HG03139 (cell line): ENCODE data around the gene CWF19L1.
A peak's percentile ranks its signal among the peaks of the same experiment; 100 is the strongest.

Experiments
- ATAC-seq: cut with Tn5 transposase; IDR thresholded peaks from one replicate; pipeline ENCODE4 v1.9.1; 2021; ENCODE audit not compliant: unreplicated experiment

The CWF19L1 gene

DNA sequence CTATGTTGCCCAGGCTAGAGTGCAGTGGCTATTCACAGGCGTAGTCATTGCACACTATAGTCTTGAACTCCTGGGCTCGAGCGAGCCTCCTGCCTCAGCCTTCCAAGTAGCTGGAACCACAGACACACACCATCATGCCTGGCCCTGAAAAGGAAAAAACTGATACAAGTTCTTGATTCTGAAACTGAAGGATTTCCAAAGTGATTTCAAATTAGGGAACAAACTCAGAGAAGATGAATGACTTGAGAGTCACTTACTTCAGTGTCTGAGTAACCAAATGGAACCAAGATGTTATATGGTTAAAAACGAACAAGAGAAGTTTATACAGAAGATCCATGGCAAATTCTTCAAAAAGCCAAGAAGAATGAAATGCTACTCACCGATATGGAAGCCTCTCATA, 14.4 kb downstream of the CWF19L1 start:
- ATAC-seq = no peak

DNA sequence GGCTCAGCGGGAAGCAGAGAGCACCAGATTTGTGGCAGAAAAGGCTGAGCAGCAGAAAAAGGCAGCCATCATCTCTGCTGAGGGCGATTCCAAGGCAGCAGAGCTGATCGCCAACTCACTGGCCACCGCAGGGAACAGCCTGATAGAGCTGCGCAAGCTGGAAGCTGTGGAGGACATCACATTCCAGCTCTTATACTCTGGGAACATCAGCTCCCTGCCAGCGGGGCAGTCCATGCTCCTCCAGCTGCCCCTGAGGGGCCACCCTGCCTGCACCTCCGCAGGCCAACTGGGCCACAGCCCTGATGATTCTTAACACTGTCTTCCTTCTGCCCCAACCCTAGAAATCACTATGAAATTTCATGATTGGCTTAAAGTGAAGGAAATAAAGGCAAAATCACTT, 18.6 kb downstream of the CWF19L1 start:
- ATAC-seq = no peak

DNA sequence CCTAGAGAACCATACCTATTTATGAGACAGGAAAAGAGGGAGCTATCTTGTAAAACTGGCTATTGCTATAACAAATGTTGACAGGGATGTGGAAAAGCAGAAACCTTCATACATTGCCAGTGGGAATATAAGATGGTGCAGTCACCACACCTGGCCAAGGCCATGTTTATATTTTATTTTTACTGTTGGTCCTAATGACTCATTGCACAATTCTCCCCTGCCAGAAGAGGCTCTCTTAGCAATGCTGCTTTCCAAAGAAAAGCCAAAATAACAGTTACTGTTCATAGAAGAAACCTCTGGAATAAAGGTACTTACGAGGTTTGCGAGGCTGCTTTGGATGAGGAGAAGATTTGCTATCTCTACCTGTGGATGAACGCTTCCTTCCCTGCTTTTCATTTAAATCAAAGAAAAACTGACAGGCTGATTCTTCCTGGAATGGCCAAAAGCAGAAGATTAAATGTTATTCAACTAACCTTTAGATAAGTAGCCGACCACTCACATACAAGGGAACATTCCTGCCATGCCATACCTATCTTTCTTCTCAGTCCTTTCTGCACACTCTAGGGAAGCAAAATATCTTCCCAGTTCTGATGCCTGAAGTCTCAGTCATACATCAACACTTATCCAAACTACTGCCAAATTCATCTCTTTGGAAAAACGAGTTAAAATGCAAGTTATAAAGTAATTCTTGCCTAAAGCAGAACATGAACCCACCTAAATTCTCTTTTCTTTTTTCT, 21.8 kb downstream of the CWF19L1 start:
- no peak for ATAC-seq

DNA sequence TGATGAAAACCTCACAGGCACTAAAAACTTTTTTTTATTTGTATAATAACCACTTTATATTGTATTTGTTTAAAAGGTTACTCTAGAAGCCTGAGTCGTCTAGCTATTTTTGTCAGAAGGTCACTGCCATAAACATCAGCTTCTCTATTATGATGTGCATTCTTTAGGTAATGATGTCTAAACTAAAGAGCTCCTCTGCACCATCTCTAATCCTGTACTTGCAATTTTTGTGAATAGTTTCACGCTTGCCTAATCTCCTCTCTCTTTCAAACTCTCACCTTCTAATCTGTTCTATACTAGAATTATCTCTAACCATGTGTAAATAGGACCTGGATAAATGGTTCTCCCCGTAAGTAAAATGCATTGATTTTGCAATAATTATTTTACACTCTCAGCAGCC, 27.6 kb downstream of the CWF19L1 start:
- ATAC-seq = no peak

DNA sequence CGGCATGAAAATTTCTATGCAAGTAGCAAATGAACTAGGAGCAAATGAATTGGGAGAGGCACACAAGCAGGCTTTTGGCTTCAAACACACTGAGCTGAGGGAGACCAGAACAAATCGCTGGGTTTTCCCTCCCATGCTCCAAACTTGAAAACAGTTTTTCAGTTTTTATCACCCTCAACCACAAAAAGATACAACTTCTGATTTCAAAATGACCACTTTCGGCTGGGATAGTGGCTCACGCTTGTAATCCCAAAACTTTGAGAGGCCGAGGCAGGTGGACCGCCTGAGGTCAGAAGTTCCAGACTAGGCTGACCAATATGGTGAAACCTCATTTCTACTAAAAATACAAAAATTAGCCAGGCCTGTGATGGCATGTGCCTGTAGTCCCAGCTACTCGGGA, 29.0 kb downstream of the CWF19L1 start:
- no peak for ATAC-seq

DNA sequence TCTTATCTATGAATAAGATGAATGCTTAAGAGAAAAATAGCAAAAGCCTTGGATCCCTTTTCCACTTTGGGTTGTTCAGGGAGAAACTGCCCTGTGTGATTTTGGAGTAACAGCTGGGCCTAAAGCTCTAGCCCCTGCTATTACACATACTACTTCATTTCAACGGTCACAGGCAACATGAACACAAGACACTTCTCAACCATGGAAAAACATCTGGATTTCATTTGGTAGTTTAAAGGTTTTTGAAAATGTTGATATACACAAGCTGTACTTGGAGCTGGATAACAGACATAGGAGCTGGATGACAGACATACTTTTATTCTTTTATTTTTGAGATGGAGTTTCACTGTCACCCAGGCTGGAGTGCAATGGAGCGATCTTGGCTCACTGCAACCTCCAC, 35.3 kb downstream of the CWF19L1 start:
- no peak for ATAC-seq

DNA sequence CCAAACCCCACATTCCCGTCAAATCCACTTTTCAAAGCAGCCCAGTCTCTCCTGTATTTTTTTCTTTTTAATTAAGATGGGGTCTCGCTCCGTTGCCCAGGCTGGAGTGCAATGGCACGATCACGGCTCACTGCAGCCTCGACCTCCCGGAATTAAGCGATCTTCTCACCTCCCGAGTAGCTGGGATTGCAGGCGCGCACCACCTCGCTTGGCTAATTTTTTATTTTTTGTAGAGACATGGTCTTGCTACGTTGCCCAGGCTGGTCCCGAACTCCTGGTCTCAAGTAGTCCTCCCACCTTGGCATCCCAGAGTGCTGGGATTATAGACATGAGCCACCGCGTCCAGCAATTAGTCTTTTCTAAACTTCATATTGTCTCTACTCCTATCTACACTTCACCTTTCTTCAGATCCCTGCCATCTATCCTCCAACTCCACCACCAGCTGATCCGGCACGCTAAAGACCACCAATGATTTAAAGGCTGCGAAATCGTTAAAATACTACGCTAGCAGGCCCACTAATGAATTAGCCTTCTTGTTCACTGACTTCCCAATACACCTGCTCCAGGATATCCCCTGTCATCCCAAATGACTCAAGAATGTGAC, 37.5 kb downstream of the CWF19L1 start:
- ATAC-seq = no peak

DNA sequence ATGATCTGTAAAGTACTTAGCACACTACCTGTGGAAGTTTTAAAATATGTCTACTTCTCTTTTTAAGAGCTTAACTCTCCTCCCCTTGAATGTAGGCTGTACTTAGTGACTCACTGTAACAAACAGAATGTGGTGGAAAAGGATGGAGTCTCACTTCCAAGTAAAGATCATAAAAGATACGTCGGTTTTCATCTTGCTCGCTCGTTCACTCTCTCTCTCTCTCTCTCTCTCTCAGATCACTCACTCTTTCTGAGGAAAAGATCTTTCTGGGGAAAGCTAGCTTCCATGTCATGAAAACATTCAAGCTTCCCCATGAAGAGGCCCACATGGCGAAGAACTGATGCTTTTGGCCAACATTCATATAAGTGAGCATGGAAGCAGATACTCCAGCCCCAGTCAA, 43.6 kb downstream of the CWF19L1 start:
- ATAC-seq = no peak

DNA sequence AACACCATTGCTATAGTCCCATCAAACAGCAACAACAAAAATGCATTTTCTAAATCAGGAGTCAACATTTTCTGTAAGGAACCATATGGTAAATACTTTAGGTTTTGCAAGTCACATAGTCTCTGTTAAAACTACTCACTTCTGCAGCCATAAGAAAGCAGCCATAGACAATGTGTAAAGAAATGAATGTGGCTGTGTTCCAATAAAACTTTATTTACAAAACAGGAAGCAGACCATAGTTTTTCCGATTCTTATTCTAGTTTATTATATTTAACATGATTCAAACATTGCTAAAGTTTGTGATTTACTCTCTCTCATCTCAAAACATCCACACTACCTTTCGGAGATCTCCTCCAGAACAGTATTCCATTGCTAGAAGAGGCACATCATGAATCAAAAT, 44.9 kb downstream of the CWF19L1 start:
- ATAC-seq = no peak

DNA sequence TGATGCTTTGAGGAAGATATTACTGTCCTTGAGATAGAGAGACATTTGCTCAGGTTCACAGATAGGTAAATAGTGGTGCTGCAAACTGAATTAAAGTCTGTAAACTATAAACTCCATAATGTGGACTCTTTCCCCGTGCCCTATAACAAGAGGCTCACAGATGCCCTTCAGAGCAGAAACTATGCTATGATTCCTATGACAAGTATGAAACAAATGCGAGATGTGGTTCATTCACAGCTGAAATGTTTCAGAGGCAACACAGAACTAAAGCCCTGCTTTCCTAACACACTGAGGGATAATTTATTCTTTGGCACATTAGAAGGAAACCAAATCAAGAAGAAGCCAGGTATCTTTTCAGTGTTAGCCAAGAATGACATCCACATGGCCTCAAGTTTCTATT, 51.4 kb downstream of the CWF19L1 start:
- no peak for ATAC-seq

DNA sequence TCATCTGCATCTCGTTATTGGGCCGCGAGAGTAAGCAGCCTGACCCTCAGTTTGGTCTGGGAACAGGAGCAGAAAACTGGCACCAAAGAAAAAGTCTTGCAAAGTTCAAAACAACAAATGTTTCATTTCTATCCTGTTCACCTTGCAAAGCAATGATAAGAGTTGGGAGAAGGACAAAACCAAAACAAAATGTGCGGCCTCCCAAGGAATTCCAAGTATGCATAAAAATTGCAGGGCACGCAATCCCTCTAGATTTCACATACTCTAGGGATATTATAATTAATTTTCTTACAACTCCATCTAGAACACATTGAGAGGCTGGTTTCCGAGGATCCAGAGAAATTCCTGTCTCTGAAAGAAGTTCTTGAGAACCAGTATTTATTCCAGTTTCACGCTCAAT, 58.1 kb downstream of the CWF19L1 start:
- ATAC-seq = no peak

DNA sequence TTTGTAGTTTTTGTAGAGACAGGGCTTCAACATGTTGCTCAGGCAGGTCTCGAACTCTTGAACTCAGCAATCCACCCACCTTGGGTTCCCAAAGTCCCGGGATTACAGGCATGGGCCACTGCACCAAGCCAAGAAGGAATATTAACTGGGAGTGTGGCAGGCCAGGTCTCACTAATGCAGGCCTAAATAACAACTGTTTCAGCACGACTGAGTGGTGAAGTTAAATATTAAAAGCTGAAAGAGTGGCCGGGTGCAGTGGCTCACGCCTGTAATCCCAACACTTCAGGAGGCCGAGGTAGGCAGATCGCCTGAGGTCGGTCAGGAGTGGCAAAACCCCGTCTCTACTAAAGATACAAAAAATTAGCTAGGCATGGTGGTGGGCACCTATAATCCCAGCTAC, 59.2 kb downstream of the CWF19L1 start:
- no peak for ATAC-seq

DNA sequence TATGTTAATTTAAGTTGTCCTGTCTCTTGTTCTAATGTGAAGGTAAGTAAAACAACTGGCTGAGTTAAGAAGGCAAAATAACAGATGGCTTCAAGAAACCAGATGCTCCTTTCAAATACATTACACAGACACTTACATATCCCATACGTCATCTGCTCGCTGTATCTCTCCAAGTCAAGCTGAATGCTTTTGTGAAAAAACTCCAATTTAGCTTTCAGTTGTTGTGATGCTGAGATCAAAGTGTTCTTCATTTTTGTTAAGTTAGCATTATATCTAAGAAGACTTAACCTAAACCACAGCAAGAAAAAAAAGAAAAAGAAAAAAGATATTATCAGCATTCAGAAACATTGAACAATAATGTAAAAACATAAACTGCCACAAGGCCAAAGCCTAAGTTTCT, 63.1 kb downstream of the CWF19L1 start:
- ATAC-seq = no peak

DNA sequence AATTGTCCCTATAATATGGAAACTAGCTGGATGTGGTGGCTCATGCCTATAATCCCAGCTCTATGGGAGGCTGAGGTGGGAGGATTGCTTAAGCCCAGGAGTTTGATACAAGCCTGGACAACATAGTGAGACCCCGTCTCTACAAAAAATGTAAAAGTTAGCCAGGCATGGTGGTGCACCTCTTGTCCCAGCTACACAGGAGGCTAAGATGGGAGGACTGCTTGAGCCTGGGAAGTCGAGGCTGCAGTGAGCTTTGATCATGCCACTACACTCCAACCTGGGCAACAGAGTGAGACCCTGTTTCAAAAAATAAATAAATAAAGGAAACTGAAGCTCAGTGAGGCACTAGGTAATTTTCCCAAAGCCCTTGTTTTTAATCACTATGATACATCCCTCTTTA, 65.9 kb downstream of the CWF19L1 start:
- ATAC-seq = no peak

DNA sequence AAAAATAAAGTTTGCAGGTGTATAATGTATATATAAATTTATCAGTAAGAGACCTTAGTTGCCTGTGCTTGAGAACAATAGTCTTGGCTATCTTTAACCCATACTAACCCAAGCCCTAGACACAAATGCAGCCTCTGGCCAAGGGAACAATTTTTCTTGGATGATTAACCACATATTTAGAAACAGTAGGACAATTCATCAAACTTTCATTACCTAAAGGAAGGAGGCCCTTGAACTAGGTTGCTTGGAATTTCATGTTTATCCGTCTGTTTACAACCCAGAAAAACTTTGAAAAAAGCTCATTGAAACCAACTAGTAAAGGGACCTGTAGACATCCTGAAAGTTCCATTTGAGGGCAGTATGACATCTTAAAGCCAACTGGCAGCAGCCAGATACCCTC, 72.7 kb downstream of the CWF19L1 start:
- no peak for ATAC-seq

DNA sequence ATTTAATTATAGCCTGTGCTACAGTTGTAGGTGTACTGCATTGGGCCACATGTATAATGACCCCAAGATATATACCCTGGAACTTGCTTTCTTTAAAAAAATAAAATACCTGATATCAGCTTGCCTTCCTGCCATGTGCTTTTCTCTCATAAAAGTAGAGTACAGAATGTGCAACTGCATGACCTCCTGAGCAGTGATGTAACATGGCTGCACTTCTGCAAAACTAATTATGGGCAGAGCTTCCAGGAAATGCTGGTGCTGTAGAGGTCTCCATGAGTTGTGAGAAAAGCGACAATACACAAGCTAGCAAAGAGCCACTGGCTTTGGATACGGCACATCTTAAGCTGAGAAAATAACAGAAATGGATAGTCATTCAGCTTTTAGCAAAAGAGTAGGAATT, 75.1 kb downstream of the CWF19L1 start:
- ATAC-seq = no peak

DNA sequence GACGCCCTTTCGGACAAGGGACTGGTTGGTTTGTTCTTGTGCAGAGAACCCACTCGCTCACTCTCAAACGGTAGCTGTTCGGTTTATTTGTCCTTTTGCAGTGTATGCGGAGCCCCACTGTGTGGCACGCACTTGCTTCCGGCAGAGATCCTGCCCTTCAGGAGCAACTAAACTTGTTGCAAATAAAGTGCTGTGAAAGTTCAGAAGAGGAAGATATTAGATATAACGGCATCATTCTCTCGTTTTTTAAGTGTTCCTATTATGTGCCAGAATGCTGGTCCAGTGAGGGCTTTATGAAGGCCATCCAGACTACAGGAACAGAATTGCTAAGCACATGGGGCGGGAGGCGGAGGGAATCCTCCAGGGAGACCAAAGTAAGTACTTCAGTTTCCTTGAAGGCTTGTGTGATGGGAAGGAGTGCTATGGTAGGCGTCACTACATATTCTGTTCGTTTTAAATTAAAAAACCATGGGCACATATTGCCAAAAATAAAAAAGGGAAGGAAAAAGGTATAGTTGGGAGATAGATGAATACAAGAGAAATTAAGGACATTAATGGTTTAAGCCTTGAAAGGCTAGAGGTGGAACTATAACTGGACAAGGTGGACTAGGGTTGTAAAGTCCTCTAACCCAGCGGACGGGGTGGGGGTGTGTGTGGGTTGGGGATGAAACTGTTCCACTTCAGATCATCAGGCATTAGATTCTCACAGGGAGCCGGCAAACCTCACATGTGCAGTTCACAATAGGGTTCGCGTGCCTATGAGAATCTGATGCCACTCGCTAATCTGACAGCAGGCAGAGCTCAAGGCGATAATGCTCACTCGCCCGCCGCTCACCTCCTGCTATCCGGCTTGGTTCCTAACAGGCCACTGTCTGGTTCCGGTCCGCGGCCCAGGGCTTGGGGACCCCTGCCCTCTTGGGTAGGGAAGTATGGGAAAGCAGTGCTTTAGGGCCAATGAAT, 80.9 kb downstream of the CWF19L1 start:
- peak; percentile 40 for ATAC-seq

DNA sequence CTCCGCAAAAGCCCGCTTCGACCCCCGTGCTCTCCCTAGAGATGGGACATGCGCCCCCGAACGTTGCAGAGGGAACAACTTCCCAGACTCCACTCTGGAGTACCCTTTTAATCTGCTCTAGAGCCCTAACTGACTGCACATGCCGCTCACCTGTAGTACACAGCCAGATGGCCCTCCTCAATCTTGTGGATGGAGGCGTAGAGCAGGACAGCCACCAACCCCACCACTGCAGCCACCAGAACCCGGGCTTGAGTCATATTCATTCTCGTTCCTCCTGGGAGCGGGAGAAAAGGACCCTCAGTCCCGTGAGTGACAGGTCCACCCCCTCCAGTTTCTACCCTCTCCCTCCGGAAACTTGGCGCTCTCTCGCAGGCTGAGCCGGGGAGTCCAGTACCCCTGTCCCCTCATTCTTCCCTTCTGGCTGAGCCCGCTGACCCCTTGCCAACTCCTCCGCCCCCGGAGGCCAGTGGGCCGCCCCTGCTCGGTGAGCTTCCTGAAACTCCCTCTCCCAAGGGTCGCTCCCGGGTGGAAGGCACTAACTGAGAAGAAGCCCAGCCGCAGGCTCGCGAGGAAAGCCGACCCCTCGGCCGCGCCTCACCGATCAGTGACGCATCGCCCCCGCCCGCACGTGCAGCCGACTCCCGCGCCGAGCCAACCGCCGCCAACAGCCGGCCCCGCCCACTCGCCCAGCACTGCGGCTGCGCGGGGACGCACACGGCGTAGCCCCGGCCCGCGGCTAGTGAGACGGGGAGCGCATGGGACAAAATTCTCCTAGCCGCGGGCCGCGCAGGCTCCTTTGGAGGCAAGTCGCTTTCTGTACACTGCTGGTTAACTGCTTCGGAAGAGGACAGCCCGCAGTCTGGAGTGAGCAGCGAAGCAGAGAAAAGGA, 81.8 kb downstream of the CWF19L1 start, which contains the start of gene ERLIN1:
Gene ERLIN1, minus strand, starts transcription at position 666 of the 889 bp plus-strand sequence. Its CDS starts 403 bp downstream, at position 263.
- ATAC-seq = peak; percentile 90

DNA sequence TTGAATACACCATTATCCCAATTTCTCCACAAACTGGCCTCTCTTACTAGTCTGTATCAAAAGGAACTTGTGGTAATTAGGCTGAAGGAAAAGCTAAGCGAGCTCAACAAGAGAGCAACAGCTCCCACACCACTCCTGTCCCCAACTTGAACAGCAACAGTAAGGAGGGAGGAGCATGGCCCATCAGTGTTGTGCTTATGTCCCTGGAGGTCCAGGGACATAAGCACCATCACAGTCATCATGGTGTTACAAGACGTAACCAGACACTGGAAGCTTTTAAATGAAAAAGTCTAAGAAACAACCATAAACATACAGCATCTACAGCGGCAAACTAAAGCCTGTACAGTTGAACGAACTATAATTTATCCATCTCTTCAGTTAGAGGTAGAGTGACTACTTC, 82.6 kb downstream of the CWF19L1 start:
- ATAC-seq = no peak

DNA sequence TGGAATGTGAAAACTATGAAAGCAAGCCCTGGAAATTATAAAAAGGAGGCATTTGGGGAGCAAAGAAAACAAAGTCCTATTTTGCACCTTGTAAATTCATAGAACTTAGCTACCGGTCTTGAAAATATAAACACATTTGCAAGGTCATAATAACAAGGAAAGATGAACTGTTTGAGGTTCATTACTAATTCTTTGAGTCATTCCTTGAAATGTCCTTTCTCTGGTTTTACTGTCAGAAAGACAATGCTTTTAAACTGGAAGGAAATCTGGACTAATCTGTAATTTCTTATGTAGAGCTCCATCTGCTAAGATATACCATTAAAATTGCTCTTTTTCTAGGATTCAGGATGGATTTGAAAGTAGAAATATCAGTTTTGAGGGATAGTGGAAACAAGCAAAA, 83.0 kb downstream of the CWF19L1 start:
- no peak for ATAC-seq

DNA sequence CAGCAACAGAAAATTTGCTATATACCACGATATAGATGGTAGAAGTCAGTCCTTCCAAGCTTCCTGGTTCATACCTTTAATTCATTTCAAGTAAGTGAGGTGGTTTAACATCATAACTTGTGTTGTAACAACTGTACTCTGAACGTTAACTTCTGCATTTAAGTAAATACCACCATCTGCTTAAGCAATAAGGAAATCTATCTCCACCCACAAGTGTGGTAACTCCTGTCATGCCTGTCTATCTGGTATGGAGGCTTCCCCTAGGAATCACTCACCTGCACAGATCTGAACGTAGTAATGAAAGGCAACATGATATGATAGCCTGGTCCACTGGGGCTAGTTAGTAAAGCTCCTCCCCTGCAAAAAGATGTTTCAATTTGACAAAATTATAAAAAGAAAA, 84.0 kb downstream of the CWF19L1 start:
- ATAC-seq = no peak
